Thyroid gland (tissue), 4 donors: ENCODE measurements around the gene SRGAP1. TPM values are rescaled to one million over a fixed set of nuclear protein-coding genes. Genes with fewer than 3 reads are reported as not detected.

Experiments used
- DNase-seq, 2 donors: peaks; one replicate each; pipeline ENCODE4 v3.0.0-alpha.2; 2019
- H3K27ac ChIP-seq, 3 donors: fragments of 200-600 bp; sonication (generic); 1 replicate in 2 of 3; 2 replicates in 1 of 3; pipeline ENCODE4 v1.5.1; 2016 to 2019; ENCODE audit warnings: mild to moderate bottlenecking in 1 of 3, moderate library complexity in 1 of 3
- H3K27me3 ChIP-seq: fragments of 200-600 bp; sonication (generic); one replicate; pipeline ENCODE4 v1.5.1; 2019
- H3K36me3 ChIP-seq, 2 donors: fragments of 200-600 bp; sonication (generic); one replicate each; pipeline ENCODE4 v1.5.1; 2016 to 2019
- H3K4me1 ChIP-seq, 2 donors: fragments of 200-600 bp; sonication (generic); one replicate each; pipeline ENCODE4 v1.5.1; 2017 to 2019
- H3K4me3 ChIP-seq, 3 donors: fragments of 200-600 bp; sonication (generic); replicated peaks in 1 of 3; 1 replicate in 2 of 3; 2 replicates in 1 of 3; pipeline ENCODE4 v1.5.1; 2016; ENCODE audit warnings: mild to moderate bottlenecking in 1 of 3
- H3K9me3 ChIP-seq: fragments of 200-600 bp; sonication (generic); one replicate; pipeline ENCODE4 v1.5.1; 2017
- POLR2A ChIP-seq, 2 donors: fragments of 450-650 bp; IDR thresholded peaks; one replicate each; pipeline ENCODE4 v1.6.1; 2017; ENCODE audit warnings: antibody characterized with exemption in 2 of 2, mild to moderate bottlenecking in 2 of 2, moderate library complexity in 1 of 2
- WGBS, 2 donors: methylation state at CpG; one replicate each; pipeline ENCODE4 v1.1.5; 2017; 5-methylcytosine and 5-hydroxymethylcytosine counted together
- intact Hi-C: fragments of 100-400 bp; cut with DNase I; formaldehyde crosslinking; loops from one replicate; pipeline ENCODE4 v1.15.1; 2023
- total RNA-seq, 4 donors: library from RNA; depleted of rRNA; stranded (reverse); fragments of >200 nt; gene quantifications; one replicate each; pipeline ENCODE4 v1.2.3, GENCODE V29; 2016
- TF ChIP-seq, protein P1 (sequence below), 6 experiments: fragments of 200-600 bp in 3 of 6; fragments of 450-650 bp in 3 of 6; sonication (generic) in 3 of 6; IDR thresholded peaks; one replicate each; pipeline ENCODE4 v1.5.1; 2016 to 2019; ENCODE audit warnings: antibody characterized with exemption in 6 of 6, mild to moderate bottlenecking in 2 of 6, inconsistent platforms in 1 of 6, moderate library complexity in 1 of 6

Gene SRGAP1
- total RNA-seq, 4 donors from 2014 or later: 14.1 to 26.3 (median 20.9) TPM

GRCh38 chr12:64088431-64089349, 244.2 kb downstream of the SRGAP1 start:
- DNase-seq: peak; percentile 80 to 81
- intact Hi-C loops: loop anchor here (10.0 kb wide), 1 partner anchor 244 kb away; the partner anchor contains the start of gene SRGAP1
- H3K4me3 ChIP-seq: no peak overlapping the region
- H3K27ac ChIP-seq: peak overlapping the region; percentile 93 to 95 (median 95)
- TF ChIP-seq, protein P1, sequence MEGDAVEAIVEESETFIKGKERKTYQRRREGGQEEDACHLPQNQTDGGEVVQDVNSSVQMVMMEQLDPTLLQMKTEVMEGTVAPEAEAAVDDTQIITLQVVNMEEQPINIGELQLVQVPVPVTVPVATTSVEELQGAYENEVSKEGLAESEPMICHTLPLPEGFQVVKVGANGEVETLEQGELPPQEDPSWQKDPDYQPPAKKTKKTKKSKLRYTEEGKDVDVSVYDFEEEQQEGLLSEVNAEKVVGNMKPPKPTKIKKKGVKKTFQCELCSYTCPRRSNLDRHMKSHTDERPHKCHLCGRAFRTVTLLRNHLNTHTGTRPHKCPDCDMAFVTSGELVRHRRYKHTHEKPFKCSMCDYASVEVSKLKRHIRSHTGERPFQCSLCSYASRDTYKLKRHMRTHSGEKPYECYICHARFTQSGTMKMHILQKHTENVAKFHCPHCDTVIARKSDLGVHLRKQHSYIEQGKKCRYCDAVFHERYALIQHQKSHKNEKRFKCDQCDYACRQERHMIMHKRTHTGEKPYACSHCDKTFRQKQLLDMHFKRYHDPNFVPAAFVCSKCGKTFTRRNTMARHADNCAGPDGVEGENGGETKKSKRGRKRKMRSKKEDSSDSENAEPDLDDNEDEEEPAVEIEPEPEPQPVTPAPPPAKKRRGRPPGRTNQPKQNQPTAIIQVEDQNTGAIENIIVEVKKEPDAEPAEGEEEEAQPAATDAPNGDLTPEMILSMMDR (IDR thresholded peaks at IDR 0.05): no peak
- peak in 1 of 2 donors; percentile 47 for TF ChIP-seq POLR2A (IDR thresholded peaks at IDR 0.05)
- H3K36me3 ChIP-seq: no peaks in the 10 kb centered on the region
- 34 to 57% methylated on average over 12 of the region's 12 CpGs for WGBS, 2 donors
- H3K27me3 ChIP-seq: no peaks in the 10 kb centered on the region
- H3K9me3 ChIP-seq: no peaks in the 10 kb centered on the region
- H3K4me1 ChIP-seq: peaks cover 19 to 31% of the 10 kb centered on the region in 2 donors

DNA sequence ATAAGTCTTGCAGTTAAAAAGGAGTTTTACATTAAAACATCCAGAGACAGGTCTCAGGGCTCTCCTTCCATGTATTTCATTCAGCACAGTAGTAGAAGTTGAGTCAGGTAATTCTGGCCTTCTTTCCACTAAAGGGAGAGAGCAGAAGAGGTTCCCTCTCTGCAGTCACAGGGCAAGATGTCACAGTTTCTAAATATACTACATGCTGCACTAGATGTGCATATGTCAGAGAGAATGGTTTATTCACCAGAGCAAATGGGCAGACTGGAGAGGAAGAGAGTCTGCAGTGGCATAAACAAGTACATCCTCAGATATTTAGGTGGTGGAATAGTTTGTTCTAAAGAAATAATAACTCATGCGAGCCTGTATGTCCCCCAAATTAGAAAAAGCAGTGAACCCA, 245.5 kb downstream of the SRGAP1 start:
- intact Hi-C loops: no loop called here
- no peaks in the 10 kb centered on the region for H3K9me3 ChIP-seq
- no peak overlapping the region for H3K4me3 ChIP-seq
- peak overlapping the region in 2 of 3 donors; percentile 93 to 95 for H3K27ac ChIP-seq
- H3K4me1 ChIP-seq: peaks cover 15 to 27% of the 10 kb centered on the region in 2 donors
- no peak for DNase-seq
- WGBS, 2 donors: 80 to 100% methylated on average over 1 of the region's 1 CpG
- H3K27me3 ChIP-seq: no peaks in the 10 kb centered on the region
- no peaks in the 10 kb centered on the region for H3K36me3 ChIP-seq
- TF ChIP-seq, protein P1 (IDR thresholded peaks at IDR 0.05): no peak
- TF ChIP-seq POLR2A (IDR thresholded peaks at IDR 0.05): no peak

DNA sequence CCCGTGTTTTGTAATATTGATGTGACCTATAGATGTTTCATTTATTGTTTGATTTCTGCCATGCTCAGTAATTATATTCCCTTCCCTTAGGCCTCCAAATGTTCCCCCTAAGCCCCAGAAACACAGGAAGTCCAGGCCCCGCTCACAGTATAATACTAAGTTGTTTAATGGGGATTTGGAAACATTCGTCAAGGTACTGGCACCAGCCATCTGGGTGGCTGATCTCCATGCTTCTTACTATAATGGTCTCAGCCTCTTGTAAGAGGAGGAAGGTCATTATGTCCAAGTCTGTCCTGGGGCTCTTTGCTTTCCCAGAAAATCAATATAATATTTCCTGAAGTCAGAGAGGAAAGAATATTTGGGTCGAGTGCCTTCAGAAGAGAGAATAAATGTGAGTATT, 246.7 kb downstream of the SRGAP1 start:
- peaks cover 15 to 27% of the 10 kb centered on the region in 2 donors for H3K4me1 ChIP-seq
- intact Hi-C loops: no loop called here
- WGBS, 2 donors: 77 to 92% methylated on average over 4 of the region's 4 CpGs
- H3K27ac ChIP-seq: no peak overlapping the region
- no peaks in the 10 kb centered on the region for H3K27me3 ChIP-seq
- TF ChIP-seq, protein P1 (IDR thresholded peaks at IDR 0.05): no peak
- TF ChIP-seq POLR2A (IDR thresholded peaks at IDR 0.05): no peak
- DNase-seq: no peak
- H3K4me3 ChIP-seq: no peak overlapping the region
- no peaks in the 10 kb centered on the region for H3K9me3 ChIP-seq
- no peaks in the 10 kb centered on the region for H3K36me3 ChIP-seq

DNA sequence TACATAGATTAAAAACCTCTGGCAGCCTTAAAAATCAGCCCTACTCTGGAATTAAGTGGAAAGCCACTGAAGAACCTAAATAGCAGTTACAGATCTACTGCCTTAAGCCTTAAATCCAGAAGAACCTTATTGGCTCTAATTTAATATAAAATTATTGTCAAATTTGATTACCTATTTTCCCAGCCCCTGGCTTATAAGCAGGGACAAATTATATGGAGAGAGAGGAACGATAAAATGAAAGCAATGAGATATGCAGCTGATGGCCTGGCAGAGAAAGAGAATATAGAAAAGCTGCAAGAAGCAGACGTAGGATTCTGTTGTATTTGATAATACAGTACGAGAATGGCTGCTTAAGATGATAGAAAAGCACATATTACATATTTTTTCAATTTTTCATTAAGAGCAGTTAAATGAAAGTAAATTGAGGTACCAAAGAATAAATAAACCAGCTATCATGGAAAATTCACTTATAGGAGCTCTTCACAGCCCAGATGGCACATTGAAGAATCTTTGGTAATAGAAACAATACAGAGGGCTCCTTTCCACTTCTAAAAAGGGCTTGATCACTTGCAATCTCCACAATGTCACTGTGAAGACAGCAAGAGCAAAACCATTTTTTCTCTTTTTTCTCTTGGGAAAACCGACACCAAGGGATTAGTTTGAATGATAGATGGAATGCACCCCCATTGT, 248.2 kb downstream of the SRGAP1 start:
- H3K4me3 ChIP-seq: no peak overlapping the region
- 93 to 94% methylated on average over 4 of the region's 4 CpGs for WGBS, 2 donors
- H3K4me1 ChIP-seq: peaks cover 15 to 23% of the 10 kb centered on the region in 2 donors
- TF ChIP-seq, protein P1 (IDR thresholded peaks at IDR 0.05): no peak
- no peaks in the 10 kb centered on the region for H3K27me3 ChIP-seq
- no peak for DNase-seq
- H3K36me3 ChIP-seq: no peaks in the 10 kb centered on the region
- H3K9me3 ChIP-seq: no peaks in the 10 kb centered on the region
- intact Hi-C loops: no loop called here
- no peak overlapping the region for H3K27ac ChIP-seq
